HepG2 (cell line): Measurements from ENCODE around the gene PGP. TPM values are rescaled to one million over a fixed set of nuclear protein-coding genes. Genes with fewer than 3 reads are reported as not detected.

Experiments used
- AGO2 ChIP-seq: fragments of 200-400 bp; formaldehyde crosslinking; optimal IDR thresholded peaks from 2 replicates; pipeline ENCODE3; 2017; ENCODE audit warnings: mild to moderate bottlenecking, low read depth, low read length, moderate library complexity
- DNMT1 ChIP-seq: sonication (generic); formaldehyde crosslinking; IDR thresholded peaks from 2 replicates; pipeline ENCODE4 v1.5.1; 2020; ENCODE audit warnings: mild to moderate bottlenecking, missing genetic modification reagents
- DNMT3B ChIP-seq: conservative IDR thresholded peaks from 2 replicates; pipeline ENCODE4 v1.6.1; 2016; ENCODE audit warnings: missing biosample characterization, control low read depth
- DR1 ChIP-seq: sonication (generic); formaldehyde crosslinking; IDR thresholded peaks from 2 replicates; pipeline ENCODE4 v1.8.0; 2021; ENCODE audit warnings: mild to moderate bottlenecking, missing genetic modification reagents, inconsistent platforms
- ESRRA ChIP-seq: sonication (generic); formaldehyde crosslinking; IDR thresholded peaks from 2 replicates; pipeline ENCODE4 v1.5.1; 2020; ENCODE audit warnings: mild to moderate bottlenecking, low read depth, missing genetic modification reagents
- ISX ChIP-seq: sonication (generic); formaldehyde crosslinking; conservative IDR thresholded peaks from 2 replicates; pipeline ENCODE4 v1.5.0; 2020; ENCODE audit warnings: missing genetic modification reagents
- KLF13 ChIP-seq: sonication (generic); formaldehyde crosslinking; IDR thresholded peaks from 2 replicates; pipeline ENCODE4 v1.4.0; 2020; ENCODE audit warnings: mild to moderate bottlenecking, missing genetic modification reagents
- MXD4 ChIP-seq: IDR thresholded peaks from 2 replicates; pipeline ENCODE4 v1.6.1; 2016; ENCODE audit warnings: mild to moderate bottlenecking, missing biosample characterization, missing genetic modification reagents
- NCOA1 ChIP-seq: sonication (generic); formaldehyde crosslinking; IDR thresholded peaks from 2 replicates; pipeline ENCODE4 v1.9.0; 2021; ENCODE audit warnings: missing genetic modification reagents
- NPAS2 ChIP-seq: sonication (generic); formaldehyde crosslinking; IDR thresholded peaks from 2 replicates; pipeline ENCODE4 v1.8.0; 2022; ENCODE audit warnings: mild to moderate bottlenecking, missing genetic modification reagents, borderline replicate concordance
- SRSF4 ChIP-seq: fragments of 200-400 bp; formaldehyde crosslinking; IDR thresholded peaks from one replicate; pipeline ENCODE4 v1.6.1; 2018; ENCODE audit warnings: mild to moderate bottlenecking, low read depth, low read length, moderate library complexity; ENCODE audit not compliant: poor library complexity, severe bottlenecking
- TSC22D2 ChIP-seq: sonication (generic); formaldehyde crosslinking; IDR thresholded peaks from 2 replicates; pipeline ENCODE4 v1.5.1; 2020; ENCODE audit warnings: missing genetic modification reagents, mild to moderate bottlenecking, borderline replicate concordance
- ZFAT ChIP-seq: sonication (generic); formaldehyde crosslinking; conservative IDR thresholded peaks from 2 replicates; pipeline ENCODE4 v1.8.1; 2023; ENCODE audit warnings: missing genetic modification reagents, inconsistent platforms
- ZNF33B ChIP-seq: sonication (generic); formaldehyde crosslinking; IDR thresholded peaks from 2 replicates; pipeline ENCODE4 v1.5.1; 2020; ENCODE audit warnings: mild to moderate bottlenecking, missing genetic modification reagents
- ZNF598 ChIP-seq: sonication (generic); formaldehyde crosslinking; IDR thresholded peaks from 2 replicates; pipeline ENCODE4 v1.5.1; 2020; ENCODE audit warnings: mild to moderate bottlenecking, missing genetic modification reagents, borderline replicate concordance
- ZNF782 ChIP-seq: sonication (generic); formaldehyde crosslinking; IDR thresholded peaks from 2 replicates; pipeline ENCODE4 v1.4.0; 2020; ENCODE audit warnings: missing genetic modification reagents, mild to moderate bottlenecking, borderline replicate concordance
- polyA plus RNA-seq, 8 experiments: library from polyadenylated mRNA; depleted of rRNA in 3 of 8; stranded (reverse) in 7 of 8; unstranded in 1 of 8; fragments of >200 nt; fragmentation: Illumina TruSeq in 4 of 8; extraction: Trizol in 4 of 8; gene quantifications; 2 replicates each; pipeline versions ENCODE4 v1.2.1 to v1.2.3, GENCODE V29; 2011 to 2016; ENCODE audit warnings: low read depth in 4 of 8, missing spikeins in 1 of 8, mixed read lengths in 1 of 8; ENCODE audit not compliant: insufficient read depth in 1 of 8
- total RNA-seq, 5 experiments: library from RNA; depleted of rRNA; stranded (reverse); fragments of >200 nt; fragmentation: Illumina TruSeq; extraction: Trizol; gene quantifications; 2 replicates each; pipeline ENCODE4 v1.2.3, GENCODE V29; 2016; ENCODE audit warnings: low read depth in 1 of 5
- TF ChIP-seq, protein P1 (sequence below): sonication (generic); formaldehyde crosslinking; IDR thresholded peaks from 2 replicates; pipeline ENCODE4 v1.8.1; 2023; ENCODE audit warnings: mild to moderate bottlenecking, inconsistent platforms, moderate library complexity, missing genetic modification reagents, borderline replicate concordance
- TF ChIP-seq, protein P2 (sequence below): sonication (generic); formaldehyde crosslinking; IDR thresholded peaks from 2 replicates; pipeline ENCODE4 v1.5.1; 2020; ENCODE audit warnings: mild to moderate bottlenecking, missing genetic modification reagents, moderate library complexity
- TF ChIP-seq, protein P3 (sequence below): sonication (generic); formaldehyde crosslinking; IDR thresholded peaks from 2 replicates; pipeline ENCODE4 v1.8.1; 2022; ENCODE audit warnings: mild to moderate bottlenecking, missing genetic modification reagents
- TF ChIP-seq, protein P4 (sequence below): IDR thresholded peaks from 2 replicates; pipeline ENCODE4 v1.6.1; 2016; ENCODE audit warnings: missing biosample characterization, missing genetic modification reagents, low read depth
- TF ChIP-seq, protein P5 (sequence below): sonication (generic); formaldehyde crosslinking; IDR thresholded peaks from 2 replicates; pipeline ENCODE4 v1.4.0; 2020; ENCODE audit warnings: missing genetic modification reagents

The PGP gene
- total and polyA plus RNA-seq, 2 of the 13 experiments (the other 11 are each of a cell fraction or from before 2014, with no cell fraction given), result 7.3 to 18.3 TPM

DNA sequence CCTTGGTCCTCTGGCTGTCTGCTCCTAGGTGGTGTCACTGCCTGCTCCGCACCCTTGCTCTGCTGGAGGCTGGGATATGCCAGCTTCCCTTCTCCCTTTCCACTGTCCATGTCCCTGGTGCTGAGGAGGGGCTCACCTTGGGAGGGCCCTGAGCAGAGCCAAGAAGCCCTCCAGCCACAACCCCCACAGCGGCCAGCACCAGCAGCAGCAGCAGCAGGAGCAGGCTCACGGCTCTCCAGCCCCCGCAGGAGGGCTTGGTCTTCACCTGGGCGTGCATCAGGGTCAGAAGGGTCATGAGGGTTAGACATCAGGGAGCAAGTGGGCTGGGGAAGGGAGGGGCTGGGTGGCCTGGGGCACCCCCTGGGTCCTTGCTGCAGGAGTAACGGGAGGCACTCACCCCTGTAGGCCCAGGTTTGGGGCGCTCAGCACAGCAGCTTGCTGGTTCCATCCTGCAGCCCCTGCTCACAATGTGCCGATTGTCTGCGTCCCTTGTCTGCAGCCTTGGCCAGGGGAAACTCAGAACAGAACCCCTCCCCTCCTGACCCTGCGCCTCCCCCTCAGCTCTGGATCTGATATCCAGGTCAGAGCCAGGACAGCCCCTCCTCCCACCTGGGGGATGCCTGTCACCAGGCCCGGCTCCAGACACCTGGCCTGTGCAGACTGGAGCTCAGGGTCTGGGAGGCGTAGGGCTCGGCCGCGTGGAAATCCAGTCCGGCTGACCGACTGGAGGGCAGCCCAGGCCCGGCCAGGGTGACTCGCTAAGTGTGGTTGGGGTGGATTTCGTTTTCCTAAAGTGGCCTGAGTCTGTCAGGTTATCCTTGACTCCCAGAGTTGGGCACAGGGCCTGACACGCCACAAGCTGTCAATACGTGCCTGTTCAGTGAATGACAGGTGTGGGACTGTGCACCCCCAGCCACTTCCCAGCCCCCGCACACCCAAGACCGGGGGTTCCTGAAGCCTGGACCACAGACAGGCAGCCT is 4.0 kb downstream of the PGP start, which contains the start of gene BRICD5 (continued):
- TF ChIP-seq ZNF598 (no peak), ZNF782 (CRISPR knock-in tag) (no peak), MXD4 (CRISPR knock-in tag) (no peak), AGO2 (peak; percentile 94), TSC22D2 (no peak), SRSF4 (no peak), NCOA1 (CRISPR knock-in tag) (0 out of 2 replicates have a peak, but pooled peaks have one; percentile 50), DR1 (no peak), ISX (CRISPR knock-in tag) (no peak), NPAS2 (CRISPR knock-in tag) (no peak), DNMT3B (CRISPR knock-in tag) (no peak), ZNF33B (no peak), ZFAT (CRISPR knock-in tag) (no peak), KLF13 (CRISPR knock-in tag) (0 out of 2 replicates have a peak, but pooled peaks have one; percentile 49), ESRRA (CRISPR knock-in tag) (no peak), DNMT1 (CRISPR knock-in tag) (no peak)
- TF ChIP-seq, protein P1, sequence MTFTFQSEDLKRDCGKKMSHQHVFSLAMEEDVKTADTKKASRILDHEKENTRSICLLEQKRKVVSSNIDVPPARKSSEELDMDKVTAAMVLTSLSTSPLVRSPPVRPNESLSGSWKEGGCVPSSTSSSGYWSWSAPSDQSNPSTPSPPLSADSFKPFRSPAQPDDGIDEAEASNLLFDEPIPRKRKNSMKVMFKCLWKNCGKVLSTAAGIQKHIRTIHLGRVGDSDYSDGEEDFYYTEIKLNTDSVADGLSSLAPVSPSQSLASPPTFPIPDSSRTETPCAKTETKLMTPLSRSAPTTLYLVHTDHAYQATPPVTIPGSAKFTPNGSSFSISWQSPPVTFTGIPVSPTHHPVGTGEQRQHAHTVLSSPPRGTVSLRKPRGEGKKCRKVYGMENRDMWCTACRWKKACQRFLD (CRISPR knock-in tag), result no peak
- TF ChIP-seq, protein P2, sequence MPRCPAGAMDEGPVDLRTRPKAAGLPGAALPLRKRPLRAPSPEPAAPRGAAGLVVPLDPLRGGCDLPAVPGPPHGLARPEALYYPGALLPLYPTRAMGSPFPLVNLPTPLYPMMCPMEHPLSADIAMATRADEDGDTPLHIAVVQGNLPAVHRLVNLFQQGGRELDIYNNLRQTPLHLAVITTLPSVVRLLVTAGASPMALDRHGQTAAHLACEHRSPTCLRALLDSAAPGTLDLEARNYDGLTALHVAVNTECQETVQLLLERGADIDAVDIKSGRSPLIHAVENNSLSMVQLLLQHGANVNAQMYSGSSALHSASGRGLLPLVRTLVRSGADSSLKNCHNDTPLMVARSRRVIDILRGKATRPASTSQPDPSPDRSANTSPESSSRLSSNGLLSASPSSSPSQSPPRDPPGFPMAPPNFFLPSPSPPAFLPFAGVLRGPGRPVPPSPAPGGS (CRISPR knock-in tag), result no peak
- TF ChIP-seq, protein P3, sequence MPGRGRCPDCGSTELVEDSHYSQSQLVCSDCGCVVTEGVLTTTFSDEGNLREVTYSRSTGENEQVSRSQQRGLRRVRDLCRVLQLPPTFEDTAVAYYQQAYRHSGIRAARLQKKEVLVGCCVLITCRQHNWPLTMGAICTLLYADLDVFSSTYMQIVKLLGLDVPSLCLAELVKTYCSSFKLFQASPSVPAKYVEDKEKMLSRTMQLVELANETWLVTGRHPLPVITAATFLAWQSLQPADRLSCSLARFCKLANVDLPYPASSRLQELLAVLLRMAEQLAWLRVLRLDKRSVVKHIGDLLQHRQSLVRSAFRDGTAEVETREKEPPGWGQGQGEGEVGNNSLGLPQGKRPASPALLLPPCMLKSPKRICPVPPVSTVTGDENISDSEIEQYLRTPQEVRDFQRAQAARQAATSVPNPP (CRISPR knock-in tag), result no peak
- TF ChIP-seq, protein P4, sequence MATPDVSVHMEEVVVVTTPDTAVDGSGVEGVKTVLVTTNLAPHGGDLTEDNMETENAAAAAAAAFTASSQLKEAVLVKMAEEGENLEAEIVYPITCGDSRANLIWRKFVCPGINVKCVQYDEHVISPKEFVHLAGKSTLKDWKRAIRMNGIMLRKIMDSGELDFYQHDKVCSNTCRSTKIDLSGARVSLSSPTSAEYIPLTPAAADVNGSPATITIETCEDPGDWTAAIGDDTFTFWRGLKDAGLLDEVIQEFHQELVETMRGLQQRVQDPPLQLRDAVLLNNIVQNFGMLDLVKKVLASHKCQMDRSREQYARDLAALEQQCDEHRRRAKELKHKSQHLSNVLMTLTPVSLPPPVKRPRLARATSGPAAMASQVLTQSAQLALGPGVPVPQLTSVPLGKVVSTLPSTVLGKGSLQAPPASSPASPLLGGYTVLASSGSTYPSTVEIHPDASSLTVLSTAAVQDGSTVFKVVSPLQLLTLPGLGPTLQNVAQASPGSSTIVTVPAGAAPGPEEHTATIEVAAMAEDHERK, result no peak
- TF ChIP-seq, protein P5, sequence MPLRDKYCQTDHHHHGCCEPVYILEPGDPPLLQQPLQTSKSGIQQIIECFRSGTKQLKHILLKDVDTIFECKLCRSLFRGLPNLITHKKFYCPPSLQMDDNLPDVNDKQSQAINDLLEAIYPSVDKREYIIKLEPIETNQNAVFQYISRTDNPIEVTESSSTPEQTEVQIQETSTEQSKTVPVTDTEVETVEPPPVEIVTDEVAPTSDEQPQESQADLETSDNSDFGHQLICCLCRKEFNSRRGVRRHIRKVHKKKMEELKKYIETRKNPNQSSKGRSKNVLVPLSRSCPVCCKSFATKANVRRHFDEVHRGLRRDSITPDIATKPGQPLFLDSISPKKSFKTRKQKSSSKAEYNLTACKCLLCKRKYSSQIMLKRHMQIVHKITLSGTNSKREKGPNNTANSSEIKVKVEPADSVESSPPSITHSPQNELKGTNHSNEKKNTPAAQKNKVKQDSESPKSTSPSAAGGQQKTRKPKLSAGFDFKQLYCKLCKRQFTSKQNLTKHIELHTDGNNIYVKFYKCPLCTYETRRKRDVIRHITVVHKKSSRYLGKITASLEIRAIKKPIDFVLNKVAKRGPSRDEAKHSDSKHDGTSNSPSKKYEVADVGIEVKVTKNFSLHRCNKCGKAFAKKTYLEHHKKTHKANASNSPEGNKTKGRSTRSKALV (CRISPR knock-in tag), result no peak
